ENCODE measurements around the gene NDUFS2.
A peak's percentile ranks its signal among the peaks of the same experiment; 100 is the strongest.

Gene NDUFS2

DNA sequence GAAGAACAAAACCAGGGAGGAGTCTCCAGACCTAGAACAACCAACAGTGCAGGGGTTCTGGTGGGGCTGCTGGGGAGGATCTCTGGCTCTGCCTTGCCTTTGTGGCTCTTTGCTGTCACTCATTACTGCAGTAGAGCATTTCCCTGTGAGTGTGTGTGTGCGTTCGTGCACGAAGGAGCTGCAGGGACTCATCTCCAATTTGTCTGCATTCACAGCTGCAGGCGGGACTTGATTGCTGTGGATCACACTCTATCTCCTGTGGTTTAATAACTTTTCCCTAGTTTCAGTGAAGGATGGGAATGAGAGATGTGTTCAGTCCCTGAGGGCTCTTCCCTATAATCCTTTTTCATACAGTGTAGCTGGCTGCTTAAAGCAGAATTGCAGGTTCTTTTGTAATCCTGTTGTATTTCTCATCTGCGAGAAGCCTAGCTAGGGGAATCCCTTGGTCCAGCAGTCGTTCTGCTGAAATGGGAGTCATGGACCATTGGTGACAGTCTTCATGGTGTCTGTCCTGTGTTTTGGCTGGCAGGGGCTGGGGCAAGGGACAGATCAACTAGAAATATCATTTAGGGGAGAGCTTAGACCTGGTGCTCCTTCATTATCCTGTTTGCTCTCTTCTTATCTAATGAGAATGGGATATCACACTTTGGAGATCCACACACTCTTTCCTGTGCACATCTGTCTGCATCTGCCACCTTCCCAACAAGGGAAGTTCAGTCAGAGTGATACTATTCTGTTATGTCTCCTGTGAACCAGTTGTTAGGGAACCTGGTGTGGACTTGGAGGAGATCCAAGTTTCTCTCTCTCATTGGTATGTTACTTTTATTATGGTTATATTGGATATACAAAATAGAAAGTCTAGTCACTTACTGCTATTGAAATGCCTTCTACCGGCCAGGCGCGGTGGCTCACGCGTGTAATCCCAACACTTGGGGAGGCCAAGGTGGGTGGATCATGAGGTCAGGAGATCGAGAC lies 59.4 kb downstream of the NDUFS2 start:
- TF ChIP-seq TAF1 (IDR thresholded peaks at IDR 0.05; ENCODE audit: borderline replicate concordance, insufficient read depth, low read length) (no peak), POLR2AphosphoS5 (IDR thresholded peaks at IDR 0.05; ENCODE audit: low read depth, low read length) (no peak), SIN3A (IDR thresholded peaks at IDR 0.05; ENCODE audit: borderline replicate concordance, insufficient read depth, low read length) (no peak), FOXP2 (optimal IDR thresholded peaks at IDR 0.05; ENCODE audit: borderline replicate concordance, extremely low read depth, extremely low read length, insufficient read depth) (no peak)
- TF ChIP-seq, protein P1, sequence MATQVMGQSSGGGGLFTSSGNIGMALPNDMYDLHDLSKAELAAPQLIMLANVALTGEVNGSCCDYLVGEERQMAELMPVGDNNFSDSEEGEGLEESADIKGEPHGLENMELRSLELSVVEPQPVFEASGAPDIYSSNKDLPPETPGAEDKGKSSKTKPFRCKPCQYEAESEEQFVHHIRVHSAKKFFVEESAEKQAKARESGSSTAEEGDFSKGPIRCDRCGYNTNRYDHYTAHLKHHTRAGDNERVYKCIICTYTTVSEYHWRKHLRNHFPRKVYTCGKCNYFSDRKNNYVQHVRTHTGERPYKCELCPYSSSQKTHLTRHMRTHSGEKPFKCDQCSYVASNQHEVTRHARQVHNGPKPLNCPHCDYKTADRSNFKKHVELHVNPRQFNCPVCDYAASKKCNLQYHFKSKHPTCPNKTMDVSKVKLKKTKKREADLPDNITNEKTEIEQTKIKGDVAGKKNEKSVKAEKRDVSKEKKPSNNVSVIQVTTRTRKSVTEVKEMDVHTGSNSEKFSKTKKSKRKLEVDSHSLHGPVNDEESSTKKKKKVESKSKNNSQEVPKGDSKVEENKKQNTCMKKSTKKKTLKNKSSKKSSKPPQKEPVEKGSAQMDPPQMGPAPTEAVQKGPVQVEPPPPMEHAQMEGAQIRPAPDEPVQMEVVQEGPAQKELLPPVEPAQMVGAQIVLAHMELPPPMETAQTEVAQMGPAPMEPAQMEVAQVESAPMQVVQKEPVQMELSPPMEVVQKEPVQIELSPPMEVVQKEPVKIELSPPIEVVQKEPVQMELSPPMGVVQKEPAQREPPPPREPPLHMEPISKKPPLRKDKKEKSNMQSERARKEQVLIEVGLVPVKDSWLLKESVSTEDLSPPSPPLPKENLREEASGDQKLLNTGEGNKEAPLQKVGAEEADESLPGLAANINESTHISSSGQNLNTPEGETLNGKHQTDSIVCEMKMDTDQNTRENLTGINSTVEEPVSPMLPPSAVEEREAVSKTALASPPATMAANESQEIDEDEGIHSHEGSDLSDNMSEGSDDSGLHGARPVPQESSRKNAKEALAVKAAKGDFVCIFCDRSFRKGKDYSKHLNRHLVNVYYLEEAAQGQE (IDR thresholded peaks at IDR 0.05; ENCODE audit: insufficient read depth in 1 of 2, low read depth in 2 of 2, low read length in 2 of 2): peak in 1 of 2 experiments; percentile 71; a peak in 1 of 4 replicates

Data from PFSK-1 (cell line).